ENCODE results near the gene AKNAD1.

AKNAD1 gene

GRCh38 chr1:108884968-108885367 is 28.1 kb upstream of the AKNAD1 start:
- TF ChIP-seq SIN3A (IDR thresholded peaks at IDR 0.05; ENCODE audit: borderline replicate concordance, insufficient read depth, low read length) (no peak), TAF1 (IDR thresholded peaks at IDR 0.05; ENCODE audit: borderline replicate concordance, insufficient read depth, low read length) (no peak), POLR2AphosphoS5 (IDR thresholded peaks at IDR 0.05; ENCODE audit: low read depth, low read length) (no peak), FOXP2 (optimal IDR thresholded peaks at IDR 0.05; ENCODE audit: borderline replicate concordance, extremely low read depth, extremely low read length, insufficient read depth) (no peak)
- TF ChIP-seq, protein P1, sequence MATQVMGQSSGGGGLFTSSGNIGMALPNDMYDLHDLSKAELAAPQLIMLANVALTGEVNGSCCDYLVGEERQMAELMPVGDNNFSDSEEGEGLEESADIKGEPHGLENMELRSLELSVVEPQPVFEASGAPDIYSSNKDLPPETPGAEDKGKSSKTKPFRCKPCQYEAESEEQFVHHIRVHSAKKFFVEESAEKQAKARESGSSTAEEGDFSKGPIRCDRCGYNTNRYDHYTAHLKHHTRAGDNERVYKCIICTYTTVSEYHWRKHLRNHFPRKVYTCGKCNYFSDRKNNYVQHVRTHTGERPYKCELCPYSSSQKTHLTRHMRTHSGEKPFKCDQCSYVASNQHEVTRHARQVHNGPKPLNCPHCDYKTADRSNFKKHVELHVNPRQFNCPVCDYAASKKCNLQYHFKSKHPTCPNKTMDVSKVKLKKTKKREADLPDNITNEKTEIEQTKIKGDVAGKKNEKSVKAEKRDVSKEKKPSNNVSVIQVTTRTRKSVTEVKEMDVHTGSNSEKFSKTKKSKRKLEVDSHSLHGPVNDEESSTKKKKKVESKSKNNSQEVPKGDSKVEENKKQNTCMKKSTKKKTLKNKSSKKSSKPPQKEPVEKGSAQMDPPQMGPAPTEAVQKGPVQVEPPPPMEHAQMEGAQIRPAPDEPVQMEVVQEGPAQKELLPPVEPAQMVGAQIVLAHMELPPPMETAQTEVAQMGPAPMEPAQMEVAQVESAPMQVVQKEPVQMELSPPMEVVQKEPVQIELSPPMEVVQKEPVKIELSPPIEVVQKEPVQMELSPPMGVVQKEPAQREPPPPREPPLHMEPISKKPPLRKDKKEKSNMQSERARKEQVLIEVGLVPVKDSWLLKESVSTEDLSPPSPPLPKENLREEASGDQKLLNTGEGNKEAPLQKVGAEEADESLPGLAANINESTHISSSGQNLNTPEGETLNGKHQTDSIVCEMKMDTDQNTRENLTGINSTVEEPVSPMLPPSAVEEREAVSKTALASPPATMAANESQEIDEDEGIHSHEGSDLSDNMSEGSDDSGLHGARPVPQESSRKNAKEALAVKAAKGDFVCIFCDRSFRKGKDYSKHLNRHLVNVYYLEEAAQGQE (IDR thresholded peaks at IDR 0.05; ENCODE audit: insufficient read depth in 1 of 2, low read depth in 2 of 2, low read length in 2 of 2): no peak

DNA sequence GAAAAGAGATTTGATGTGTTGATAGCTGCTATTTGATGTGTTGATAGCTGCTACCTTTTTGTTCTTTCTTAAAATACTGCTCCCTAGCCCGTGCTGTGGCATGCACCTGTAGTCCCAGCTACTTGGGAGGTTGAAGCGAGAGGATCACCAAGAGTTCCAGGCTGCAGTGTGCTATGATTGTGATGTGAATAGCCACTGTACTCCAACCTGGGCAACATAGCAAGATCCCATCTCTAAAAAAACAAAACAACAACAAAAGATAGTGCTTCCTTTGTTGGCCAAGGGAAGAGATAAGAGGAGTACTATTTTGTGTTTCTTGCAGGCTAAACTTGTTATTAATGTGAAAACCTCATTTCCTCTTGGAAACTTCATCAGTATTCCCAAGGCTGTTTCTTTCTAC is 25.9 kb upstream of the AKNAD1 start:
- no peak for TF ChIP-seq TAF1 (IDR thresholded peaks at IDR 0.05; ENCODE audit: borderline replicate concordance, insufficient read depth, low read length)
- TF ChIP-seq, protein P1 (IDR thresholded peaks at IDR 0.05; ENCODE audit: insufficient read depth in 1 of 2, low read depth in 2 of 2, low read length in 2 of 2): no peak
- TF ChIP-seq POLR2AphosphoS5 (IDR thresholded peaks at IDR 0.05; ENCODE audit: low read depth, low read length): no peak
- no peak for TF ChIP-seq FOXP2 (optimal IDR thresholded peaks at IDR 0.05; ENCODE audit: borderline replicate concordance, extremely low read depth, extremely low read length, insufficient read depth)
- no peak for TF ChIP-seq SIN3A (IDR thresholded peaks at IDR 0.05; ENCODE audit: borderline replicate concordance, insufficient read depth, low read length)

DNA sequence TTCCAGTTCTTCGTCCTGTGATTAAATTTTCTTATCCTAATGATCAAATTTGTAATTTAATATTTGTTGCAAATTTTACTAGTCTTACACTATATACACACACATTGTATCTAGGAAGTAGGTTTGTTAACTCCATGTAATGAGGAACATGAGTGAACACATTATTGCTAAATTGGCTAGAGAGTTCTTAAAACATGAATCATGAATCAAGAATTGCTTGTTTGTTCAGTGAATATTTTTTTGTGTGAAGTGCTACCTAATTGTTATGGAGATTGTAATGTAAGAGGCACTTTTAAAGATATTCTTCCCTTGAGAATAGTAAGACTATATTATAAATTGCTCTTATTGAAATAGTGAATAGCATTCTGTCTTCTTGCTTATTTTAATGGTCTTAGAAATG is 24.5 kb upstream of the AKNAD1 start:
- TF ChIP-seq POLR2AphosphoS5 (IDR thresholded peaks at IDR 0.05; ENCODE audit: low read depth, low read length) (no peak), TAF1 (IDR thresholded peaks at IDR 0.05; ENCODE audit: borderline replicate concordance, insufficient read depth, low read length) (no peak), SIN3A (IDR thresholded peaks at IDR 0.05; ENCODE audit: borderline replicate concordance, insufficient read depth, low read length) (no peak), FOXP2 (optimal IDR thresholded peaks at IDR 0.05; ENCODE audit: borderline replicate concordance, extremely low read depth, extremely low read length, insufficient read depth) (no peak)
- TF ChIP-seq, protein P1 (IDR thresholded peaks at IDR 0.05; ENCODE audit: insufficient read depth in 1 of 2, low read depth in 2 of 2, low read length in 2 of 2): no peak

DNA sequence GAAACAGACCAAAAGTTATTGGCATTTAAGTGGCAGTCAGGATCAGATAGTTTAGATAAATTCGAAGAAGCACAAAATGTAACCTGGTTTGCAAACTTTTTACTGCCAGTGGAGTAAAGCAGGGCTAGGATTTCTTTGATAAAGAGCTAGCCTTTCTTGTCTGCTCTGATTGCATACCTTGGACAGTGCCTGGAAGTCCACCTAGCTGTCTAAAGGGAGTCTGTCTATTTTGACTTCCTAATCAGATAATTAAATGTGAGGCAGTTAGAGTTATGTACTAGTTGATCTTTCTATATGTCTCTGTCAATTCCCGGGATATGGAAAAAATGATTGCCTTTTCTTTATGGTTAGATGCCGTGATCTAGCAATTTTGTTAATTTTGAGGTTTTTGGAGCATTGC is 24.0 kb upstream of the AKNAD1 start:
- TF ChIP-seq, protein P1 (IDR thresholded peaks at IDR 0.05; ENCODE audit: insufficient read depth in 1 of 2, low read depth in 2 of 2, low read length in 2 of 2): peak; percentile 81 to 94
- TF ChIP-seq FOXP2 (optimal IDR thresholded peaks at IDR 0.05; ENCODE audit: borderline replicate concordance, extremely low read depth, extremely low read length, insufficient read depth) (no peak), TAF1 (IDR thresholded peaks at IDR 0.05; ENCODE audit: borderline replicate concordance, insufficient read depth, low read length) (no peak), SIN3A (IDR thresholded peaks at IDR 0.05; ENCODE audit: borderline replicate concordance, insufficient read depth, low read length) (no peak), POLR2AphosphoS5 (IDR thresholded peaks at IDR 0.05; ENCODE audit: low read depth, low read length) (no peak)

DNA sequence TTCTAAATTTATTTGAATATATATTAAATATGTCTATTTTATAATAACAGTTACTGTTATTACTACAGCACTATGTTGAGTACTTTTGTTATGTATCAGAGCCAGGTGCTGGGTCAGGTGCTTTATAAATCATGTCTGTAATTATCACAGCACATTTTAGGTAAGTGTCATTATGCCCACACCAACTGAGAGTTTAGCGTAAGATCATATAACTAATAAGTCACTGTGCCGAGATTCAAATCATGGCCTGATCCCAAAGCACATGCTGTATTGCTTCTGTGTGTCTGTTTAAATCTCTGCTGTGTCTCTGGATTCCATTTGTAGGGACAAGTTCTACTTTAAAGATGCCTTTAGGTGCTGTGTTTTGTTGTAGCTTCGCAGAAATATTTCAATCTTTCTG is 21.8 kb upstream of the AKNAD1 start:
- TF ChIP-seq SIN3A (IDR thresholded peaks at IDR 0.05; ENCODE audit: borderline replicate concordance, insufficient read depth, low read length): no peak
- TF ChIP-seq TAF1 (IDR thresholded peaks at IDR 0.05; ENCODE audit: borderline replicate concordance, insufficient read depth, low read length): no peak
- TF ChIP-seq, protein P1 (IDR thresholded peaks at IDR 0.05; ENCODE audit: insufficient read depth in 1 of 2, low read depth in 2 of 2, low read length in 2 of 2): no peak
- no peak for TF ChIP-seq POLR2AphosphoS5 (IDR thresholded peaks at IDR 0.05; ENCODE audit: low read depth, low read length)
- TF ChIP-seq FOXP2 (optimal IDR thresholded peaks at IDR 0.05; ENCODE audit: borderline replicate concordance, extremely low read depth, extremely low read length, insufficient read depth): no peak

Data from PFSK-1 (cell line).